SH-SY5Y (cell line): ENCODE results near the gene TMEM235.

Experiments used
- GATA2 ChIP-seq: IDR thresholded peaks from 2 replicates; pipeline ENCODE4 v1.6.1; 2011; ENCODE audit warnings: mild to moderate bottlenecking, low read depth, low read length
- GATA3 ChIP-seq: IDR thresholded peaks from 2 replicates; pipeline ENCODE4 v1.6.1; 2011; ENCODE audit warnings: low read depth, mild to moderate bottlenecking, low read length, moderate library complexity

TMEM235 gene

GRCh38 chr17:78276098-78276887 is 44.9 kb downstream of the TMEM235 start:
- TF ChIP-seq GATA2, result no peak
- TF ChIP-seq GATA3, result no peak

GRCh38 chr17:78278139-78278741 is 46.8 kb downstream of the TMEM235 start:
- TF ChIP-seq GATA3 (no peak), GATA2 (no peak)

GRCh38 chr17:78279360-78279990 is 48.0 kb downstream of the TMEM235 start:
- no peak for TF ChIP-seq GATA2
- no peak for TF ChIP-seq GATA3

GRCh38 chr17:78281249-78281845 is 49.9 kb downstream of the TMEM235 start:
- no peak for TF ChIP-seq GATA2
- TF ChIP-seq GATA3, result no peak

- TF ChIP-seq GATA3 (no peak), GATA2 (no peak)
Observed at GRCh38 chr17:78284146-78284545, 52.7 kb downstream of the TMEM235 start.

GRCh38 chr17:78289004-78289403 is 57.6 kb downstream of the TMEM235 start:
- TF ChIP-seq GATA3, result no peak
- no peak for TF ChIP-seq GATA2

- TF ChIP-seq GATA2 (no peak), GATA3 (no peak)
Observed at GRCh38 chr17:78289802-78290363, 58.5 kb downstream of the TMEM235 start.
